H9 (cell line): ENCODE measurements around the gene EXOG. TPM values are rescaled to one million over a fixed set of nuclear protein-coding genes. Genes with fewer than 3 reads are reported as not detected.

ENCODE experiments used
- DNase-seq: peaks from one replicate; pipeline ENCODE4 v3.0.0-alpha.2; 2017
- H2AFZ ChIP-seq: one replicate; pipeline ENCODE4 v1.6.1; 2013; ENCODE audit warnings: mild to moderate bottlenecking, low read length, control low read depth, moderate library complexity
- H2AK5ac ChIP-seq: 2 replicates; pipeline ENCODE4 v1.6.1; 2013; ENCODE audit warnings: low read length, control low read depth, mixed read lengths; ENCODE audit not compliant: insufficient read length
- H2BK120ac ChIP-seq: one replicate; pipeline ENCODE4 v1.6.1; 2013; ENCODE audit warnings: low read depth, mild to moderate bottlenecking, low read length, control low read depth, inconsistent platforms; ENCODE audit not compliant: poor library complexity, severe bottlenecking
- H2BK12ac ChIP-seq: 2 replicates; pipeline ENCODE4 v1.6.1; 2013; ENCODE audit warnings: low read length, control low read depth, mixed read lengths, low read depth; ENCODE audit not compliant: insufficient read length
- H2BK15ac ChIP-seq: 2 replicates; pipeline ENCODE4 v1.6.1; 2013; ENCODE audit warnings: low read depth, low read length, control low read depth
- H2BK20ac ChIP-seq: one replicate; pipeline ENCODE4 v1.6.1; 2013; ENCODE audit warnings: low read depth, mild to moderate bottlenecking, low read length, control low read depth, inconsistent platforms; ENCODE audit not compliant: poor library complexity, severe bottlenecking
- H2BK5ac ChIP-seq: 2 replicates; pipeline ENCODE4 v1.6.1; 2013; ENCODE audit warnings: low read length, control low read depth, mixed read lengths; ENCODE audit not compliant: insufficient read length
- H3K14ac ChIP-seq: 2 replicates; pipeline ENCODE4 v1.6.1; 2013; ENCODE audit warnings: low read length, control low read depth; ENCODE audit not compliant: insufficient read depth
- H3K18ac ChIP-seq: 2 replicates; pipeline ENCODE4 v1.6.1; 2013; ENCODE audit warnings: low read depth, mild to moderate bottlenecking, mixed read lengths, low read length, control low read depth; ENCODE audit not compliant: insufficient read length
- H3K23ac ChIP-seq: 2 replicates; pipeline ENCODE4 v1.6.1; 2013; ENCODE audit warnings: low read length, control low read depth, mixed read lengths, low read depth; ENCODE audit not compliant: insufficient read length
- H3K23me2 ChIP-seq: 2 replicates; pipeline ENCODE4 v1.6.1; 2013; ENCODE audit warnings: low read depth, mild to moderate bottlenecking, mixed read lengths, low read length, control low read depth; ENCODE audit not compliant: insufficient read length, poor library complexity, severe bottlenecking
- H3K27ac ChIP-seq: 2 replicates; pipeline ENCODE4 v1.5.1; 2013; ENCODE audit warnings: low read length, control low read depth, mixed read lengths, low read depth; ENCODE audit not compliant: insufficient read length
- H3K27me3 ChIP-seq: 2 replicates; pipeline ENCODE4 v1.6.1; 2013; ENCODE audit warnings: low read length, control low read depth, inconsistent platforms; ENCODE audit not compliant: insufficient read depth
- H3K4ac ChIP-seq: 2 replicates; pipeline ENCODE4 v1.6.1; 2013; ENCODE audit warnings: low read depth, mild to moderate bottlenecking, control low read depth, inconsistent platforms, low read length, moderate library complexity
- H3K4me1 ChIP-seq: 2 replicates; pipeline ENCODE4 v1.6.1; 2013; ENCODE audit warnings: low read length, control low read depth, inconsistent platforms; ENCODE audit not compliant: insufficient read depth
- H3K4me2 ChIP-seq: 2 replicates; pipeline ENCODE4 v1.6.1; 2013; ENCODE audit warnings: low read length, control low read depth, mixed read lengths; ENCODE audit not compliant: insufficient read length, insufficient read depth
- H3K56ac ChIP-seq: 2 replicates; pipeline ENCODE4 v1.6.1; 2013; ENCODE audit warnings: low read depth, mild to moderate bottlenecking, mixed read lengths, low read length, control low read depth; ENCODE audit not compliant: insufficient read length
- H3K79me1 ChIP-seq: 2 replicates; pipeline ENCODE4 v1.6.1; 2013; ENCODE audit warnings: low read depth, mild to moderate bottlenecking, moderate library complexity, low read length, control low read depth, inconsistent platforms; ENCODE audit not compliant: insufficient read depth, poor library complexity, severe bottlenecking
- H3K79me2 ChIP-seq: 2 replicates; pipeline ENCODE4 v1.6.1; 2013; ENCODE audit warnings: low read length, control low read depth, inconsistent platforms; ENCODE audit not compliant: insufficient read depth
- H3K9ac ChIP-seq: 2 replicates; pipeline ENCODE4 v1.6.1; 2013; ENCODE audit warnings: low read length, control low read depth, mixed read lengths; ENCODE audit not compliant: insufficient read length; ENCODE audit errors: extremely low read depth
- H3K9me3 ChIP-seq: one replicate; pipeline ENCODE4 v1.6.1; 2013; ENCODE audit warnings: low read depth, low read length, inconsistent platforms; ENCODE audit not compliant: control insufficient read depth
- H3T11ph ChIP-seq: one replicate; pipeline ENCODE4 v1.6.1; 2013; ENCODE audit warnings: mild to moderate bottlenecking, low read length, control low read depth, inconsistent platforms
- H4K20me1 ChIP-seq: one replicate; pipeline ENCODE4 v1.6.1; 2013; ENCODE audit not compliant: control insufficient read depth, insufficient read length, insufficient read depth
- H4K5ac ChIP-seq: 2 replicates; pipeline ENCODE4 v1.6.1; 2013; ENCODE audit warnings: low read depth, mild to moderate bottlenecking, mixed read lengths, low read length, control low read depth; ENCODE audit not compliant: insufficient read length
- H4K8ac ChIP-seq: replicated peaks from 2 replicates; pipeline ENCODE4 v1.6.1; 2013; ENCODE audit warnings: low read length, control low read depth, mixed read lengths, low read depth; ENCODE audit not compliant: insufficient read length
- H4K91ac ChIP-seq: 2 replicates; pipeline ENCODE4 v1.6.1; 2013; ENCODE audit warnings: low read depth, mild to moderate bottlenecking, moderate library complexity, mixed read lengths, low read length, control low read depth; ENCODE audit not compliant: insufficient read length
- H3K27ac Mint-ChIP-seq, 3 experiments: 2 replicates in 2 of 3; 3 replicates in 1 of 3; pipeline ENCODE4 v1.8.0; 2020 to 2021; ENCODE audit warnings: mixed read lengths in 3 of 3, mild to moderate bottlenecking in 1 of 3, moderate library complexity in 1 of 3
- H3K27me3 Mint-ChIP-seq: 2 replicates; pipeline ENCODE4 v1.8.0; 2021; ENCODE audit warnings: low read depth, mild to moderate bottlenecking, moderate library complexity, mixed read lengths
- H3K36me3 Mint-ChIP-seq, 3 experiments: 2 replicates in 2 of 3; 3 replicates in 1 of 3; pipeline ENCODE4 v1.8.0; 2020 to 2021; ENCODE audit warnings: low read depth in 3 of 3, mixed read lengths in 3 of 3; ENCODE audit not compliant: insufficient read depth in 1 of 3
- H3K4me1 Mint-ChIP-seq, 2 experiments: 2 replicates each; pipeline ENCODE4 v1.8.0; 2020; ENCODE audit warnings: mixed read lengths in 2 of 2
- H3K4me3 Mint-ChIP-seq, 2 experiments: 2 replicates in 1 of 2; 3 replicates in 1 of 2; pipeline ENCODE4 v1.8.0; 2020 to 2021; ENCODE audit warnings: mild to moderate bottlenecking in 2 of 2, mixed read lengths in 2 of 2, moderate library complexity in 1 of 2
- H3K9me3 Mint-ChIP-seq, 2 experiments: 2 replicates in 1 of 2; 3 replicates in 1 of 2; pipeline ENCODE4 v1.8.0; 2020; ENCODE audit warnings: mild to moderate bottlenecking in 2 of 2, mixed read lengths in 2 of 2, moderate library complexity in 1 of 2
- CTCF ChIP-seq: fragments of 200-600 bp; sonication (generic); conservative IDR thresholded peaks from 3 replicates; pipeline ENCODE4 v1.8.0; 2021; ENCODE audit warnings: antibody characterized with exemption, mild to moderate bottlenecking
- WGBS: extraction: QIAGEN DNeasy Blood & Tissue Kit; methylation state at CpG from one replicate; pipeline ENCODE4 v1.1.7; 2013; ENCODE audit warnings: missing lambda C conversion rate, low lambda C conversion rate, mixed read lengths; ENCODE audit not compliant: insufficient read length; ENCODE audit errors: extremely low coverage; 5-methylcytosine and 5-hydroxymethylcytosine counted together
- total RNA-seq: library from RNA; stranded (reverse); gene quantifications from 2 replicates; pipeline ENCODE4 v1.2.1, GENCODE V29; 2021

The EXOG gene
- total RNA-seq, 1 experiment from 2014 or later = 14.1 TPM

GRCh38 chr3:38516669-38517068 is 20.5 kb downstream of the EXOG start:
- no peak overlapping the region for H3K9ac ChIP-seq
- H3T11ph ChIP-seq = no peak overlapping the region
- no peaks in the 10 kb centered on the region for H3K9me3 Mint-ChIP-seq
- no peak for DNase-seq
- no peak overlapping the region for H4K5ac ChIP-seq
- H3K23me2 ChIP-seq = no peaks in the 10 kb centered on the region
- H3K27me3 ChIP-seq = no peaks in the 10 kb centered on the region
- H3K27ac ChIP-seq = no peak overlapping the region
- H3K4me1 Mint-ChIP-seq = peaks cover 23 to 28% of the 10 kb centered on the region in 2 experiments
- peaks cover 5% of the 10 kb centered on the region; the same call in 1 of the 2 replicates for H3K4me1 ChIP-seq
- H3K27ac Mint-ChIP-seq = no peak overlapping the region
- no peak overlapping the region for H3K4me2 ChIP-seq
- no peaks in the 10 kb centered on the region for H4K20me1 ChIP-seq
- no peak overlapping the region for H3K23ac ChIP-seq
- H2BK5ac ChIP-seq = no peak overlapping the region
- no peak overlapping the region for H2BK12ac ChIP-seq
- TF ChIP-seq CTCF = no peak
- no peak overlapping the region for H2AK5ac ChIP-seq
- H2BK15ac ChIP-seq = no peak overlapping the region
- no peak overlapping the region for H3K14ac ChIP-seq
- H3K27me3 Mint-ChIP-seq = no peaks in the 10 kb centered on the region
- H3K4ac ChIP-seq = no peak overlapping the region
- H3K18ac ChIP-seq = no peak overlapping the region
- no peaks in the 10 kb centered on the region for H3K79me1 ChIP-seq
- no peak overlapping the region for H4K8ac ChIP-seq
- H4K91ac ChIP-seq = no peak overlapping the region
- H2AFZ ChIP-seq = no peak overlapping the region
- no peak overlapping the region for H2BK120ac ChIP-seq
- no peak overlapping the region for H3K4me3 Mint-ChIP-seq
- H3K56ac ChIP-seq = no peak overlapping the region
- H3K36me3 Mint-ChIP-seq = peaks cover 11 to 20% (median 19%) of the 10 kb centered on the region in 3 experiments; a peak in 6 of 7 replicates
- no CpG with 5 or more reads among the region's 1 CpG for WGBS
- no peaks in the 10 kb centered on the region for H3K79me2 ChIP-seq
- no peak overlapping the region for H2BK20ac ChIP-seq
- no peaks in the 10 kb centered on the region for H3K9me3 ChIP-seq
